Vagina (tissue), 2 donors: ENCODE measurements around the gene FTH1.

Source experiments
- POLR2A ChIP-seq, 2 donors: fragments of 450-650 bp; IDR thresholded peaks; one replicate each; pipeline ENCODE4 v1.6.1; 2017; ENCODE audit warnings: antibody characterized with exemption in 2 of 2, mild to moderate bottlenecking in 2 of 2, moderate library complexity in 2 of 2
- POLR2AphosphoS5 ChIP-seq, 2 donors: sonication (generic); formaldehyde crosslinking; IDR thresholded peaks; one replicate each; pipeline ENCODE4 v1.9.0; 2017; ENCODE audit warnings: antibody characterized with exemption in 2 of 2, mild to moderate bottlenecking in 2 of 2, low read depth in 1 of 2; ENCODE audit not compliant: insufficient read depth in 1 of 2
- TF ChIP-seq, protein P1 (sequence below), 3 experiments: fragments of 450-650 bp in 2 of 3; fragments of 200-600 bp in 1 of 3; sonication (generic) in 1 of 3; IDR thresholded peaks; one replicate each; pipeline ENCODE4 v1.5.1; 2017 to 2019; ENCODE audit warnings: antibody characterized with exemption in 3 of 3, mild to moderate bottlenecking in 2 of 3, moderate library complexity in 2 of 3

DNA sequence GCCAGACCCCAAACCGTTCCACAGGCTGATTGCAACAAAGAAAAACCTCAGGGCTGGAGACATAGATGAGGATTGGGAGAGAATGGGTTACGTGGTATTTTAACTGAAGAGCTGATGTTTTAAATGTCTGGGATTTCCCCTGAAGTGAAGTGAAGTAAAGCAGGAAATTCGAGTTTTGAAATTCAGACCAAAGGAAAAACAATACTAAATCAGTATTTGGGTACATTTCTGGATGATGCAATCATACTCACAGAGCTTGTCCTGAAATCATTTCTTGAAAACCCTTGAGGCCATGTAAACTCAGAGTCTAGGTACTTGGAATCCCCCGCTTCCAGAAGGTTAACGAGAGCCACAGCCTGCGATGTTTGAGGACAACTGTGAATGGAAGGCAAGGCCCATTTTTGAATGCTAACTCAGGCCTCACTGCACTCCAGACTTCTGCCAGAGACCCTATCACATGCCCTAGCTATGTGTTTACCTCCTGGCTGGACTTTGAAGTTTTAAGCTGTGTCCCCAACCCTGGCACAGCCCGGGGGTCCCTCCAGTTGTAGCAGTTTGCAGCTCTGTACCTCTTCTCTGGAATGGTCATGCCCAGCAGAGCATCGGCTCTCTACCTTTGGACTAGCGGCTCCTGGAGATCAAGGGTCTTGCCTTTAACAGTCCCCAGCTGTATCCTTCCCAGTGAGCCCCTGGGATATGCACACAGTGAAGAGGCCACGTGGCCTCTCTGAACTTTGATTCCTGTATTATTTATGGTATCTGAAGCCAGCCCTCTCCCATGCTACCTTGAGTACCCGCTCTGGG lies 5.4 kb upstream of the FTH1 start:
- TF ChIP-seq POLR2A (IDR thresholded peaks at IDR 0.05) (no peak), POLR2AphosphoS5 (IDR thresholded peaks at IDR 0.05; ENCODE audit: insufficient read depth in 1 of 2, low read depth in 1 of 2) (peak; percentile 5 to 89)
- TF ChIP-seq, protein P1, sequence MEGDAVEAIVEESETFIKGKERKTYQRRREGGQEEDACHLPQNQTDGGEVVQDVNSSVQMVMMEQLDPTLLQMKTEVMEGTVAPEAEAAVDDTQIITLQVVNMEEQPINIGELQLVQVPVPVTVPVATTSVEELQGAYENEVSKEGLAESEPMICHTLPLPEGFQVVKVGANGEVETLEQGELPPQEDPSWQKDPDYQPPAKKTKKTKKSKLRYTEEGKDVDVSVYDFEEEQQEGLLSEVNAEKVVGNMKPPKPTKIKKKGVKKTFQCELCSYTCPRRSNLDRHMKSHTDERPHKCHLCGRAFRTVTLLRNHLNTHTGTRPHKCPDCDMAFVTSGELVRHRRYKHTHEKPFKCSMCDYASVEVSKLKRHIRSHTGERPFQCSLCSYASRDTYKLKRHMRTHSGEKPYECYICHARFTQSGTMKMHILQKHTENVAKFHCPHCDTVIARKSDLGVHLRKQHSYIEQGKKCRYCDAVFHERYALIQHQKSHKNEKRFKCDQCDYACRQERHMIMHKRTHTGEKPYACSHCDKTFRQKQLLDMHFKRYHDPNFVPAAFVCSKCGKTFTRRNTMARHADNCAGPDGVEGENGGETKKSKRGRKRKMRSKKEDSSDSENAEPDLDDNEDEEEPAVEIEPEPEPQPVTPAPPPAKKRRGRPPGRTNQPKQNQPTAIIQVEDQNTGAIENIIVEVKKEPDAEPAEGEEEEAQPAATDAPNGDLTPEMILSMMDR (IDR thresholded peaks at IDR 0.05) = no peak
